ENCODE results near the gene KIF27. TPM values are rescaled to one million over a fixed set of nuclear protein-coding genes. Genes with fewer than 3 reads are reported as not detected.
"Not testable (repeated sequence)": the region's sequence is repeated elsewhere in the genome, so short reads cannot be mapped to it uniquely, and the experiment has no call there.

Gene KIF27
- total RNA-seq, 8 experiments from 2014 or later = 3.3 to 18.6 (median 8.8) TPM

GRCh38 chr9:83920469-83920926, 734 bp downstream of the KIF27 start:
- peak in 2 of 8 experiments; percentile 7 to 25 for ATAC-seq (replicated peaks in 6 of 8)
- 0 to 13% (median 3%) methylated on average over 4 to 15 of the region's 16 CpGs; no CpG with 5 or more reads in 2 of the 10 experiments for whole genome bisulfite sequencing, 10 experiments
- Histone ChIP-seq H3K4me3 (peak overlapping the region; percentile 69 to 94 (median 89)), H3K27ac (peak overlapping the region; percentile 90 to 95), H3K4me1 (replicated peaks in 1 of 2) (peaks cover 0 to 3% of the 10 kb centered on the region in 2 donors)
- in situ Hi-C loops (cut with MboI; ENCODE audit: low pct_unique_long_range_greater_than_20kb in 2 of 9, low sequenced_read_pairs in 9 of 9, unreplicated experiment in 9 of 9) = loop anchor here in 2 of 9 experiments (25.0 kb wide), 2 partner anchors 208 to 308 kb away; partner anchors contain the start of genes IDNK (in 1 of the 2) and UBQLN1 (in 1 of the 2)

- peaks cover 0 to 3% of the 10 kb centered on the region in 2 donors for H3K4me1 ChIP-seq (replicated peaks in 1 of 2)
- H3K4me3 ChIP-seq = no peak overlapping the region
- ATAC-seq (replicated peaks in 6 of 8) = no peak
- no peak overlapping the region for H3K27ac ChIP-seq
- WGBS, 10 experiments = 100% methylated on average over 1 of the region's 1 CpG; no CpG with 5 or more reads in 2 of the 10 experiments
- in situ Hi-C loops (cut with MboI; ENCODE audit: low pct_unique_long_range_greater_than_20kb in 2 of 9, low sequenced_read_pairs in 9 of 9, unreplicated experiment in 9 of 9) = loop anchor here in 2 of 9 experiments (25.0 kb wide), 2 partner anchors 207 to 307 kb away; partner anchors contain the start of genes IDNK (in 1 of the 2) and UBQLN1 (in 1 of the 2)
Measured at GRCh38 chr9:83919111-83919510, 2.1 kb downstream of the KIF27 start.

- not testable (repeated sequence) for H3K4me1 ChIP-seq (replicated peaks in 1 of 2); H3K27ac ChIP-seq; H3K4me3 ChIP-seq
- WGBS, 10 experiments = 0 to 50% (median 17%) methylated on average over 1 to 3 of the region's 3 CpGs; no CpG with 5 or more reads in 3 of the 10 experiments
- peak in 4 of 8 experiments; percentile 27 to 61 (median 55) for ATAC-seq (replicated peaks in 6 of 8)
- in situ Hi-C loops (cut with MboI; ENCODE audit: low pct_unique_long_range_greater_than_20kb in 2 of 9, low sequenced_read_pairs in 9 of 9, unreplicated experiment in 9 of 9) = loop anchor here in 2 of 9 experiments (25.0 kb wide), 2 partner anchors 200 to 300 kb away; partner anchors contain the start of genes IDNK (in 1 of the 2) and UBQLN1 (in 1 of the 2)
Measured at GRCh38 chr9:83912194-83912593, 9.0 kb downstream of the KIF27 start.

- H3K4me1 ChIP-seq (replicated peaks in 1 of 2) = no peaks in the 10 kb centered on the region
- no peak overlapping the region for H3K27ac ChIP-seq
- H3K4me3 ChIP-seq = no peak overlapping the region
- ATAC-seq (replicated peaks in 6 of 8) = no peak
- in situ Hi-C loops (cut with MboI; ENCODE audit: low pct_unique_long_range_greater_than_20kb in 2 of 9, low sequenced_read_pairs in 9 of 9, unreplicated experiment in 9 of 9) = loop anchor here in 2 of 9 experiments (25.0 kb wide), 2 partner anchors 194 to 294 kb away; partner anchors contain the start of genes IDNK (in 1 of the 2) and UBQLN1 (in 1 of the 2)
Measured at GRCh38 chr9:83906144-83906543, 15.1 kb downstream of the KIF27 start.

GRCh38 chr9:83900615-83901014, 20.6 kb downstream of the KIF27 start:
- WGBS, 10 experiments = 57 to 100% (median 78%) methylated on average over 1 to 3 of the region's 5 CpGs; no CpG with 5 or more reads in 6 of the 10 experiments
- in situ Hi-C loops (cut with MboI; ENCODE audit: low pct_unique_long_range_greater_than_20kb in 2 of 9, low sequenced_read_pairs in 9 of 9, unreplicated experiment in 9 of 9) = loop anchor here in 2 of 9 experiments (25.0 kb wide), 2 partner anchors 188 to 288 kb away; partner anchors contain the start of genes IDNK (in 1 of the 2) and UBQLN1 (in 1 of the 2)

GRCh38 chr9:83894301-83894700, 26.9 kb downstream of the KIF27 start:
- 75 to 100% (median 92%) methylated on average over 1 to 2 of the region's 2 CpGs; no CpG with 5 or more reads in 4 of the 10 experiments for WGBS, 10 experiments

More at GRCh38 chr9:83900615-83901014, 20.6 kb downstream of the KIF27 start:
- not testable (repeated sequence) for H3K27ac ChIP-seq; H3K4me3 ChIP-seq; ATAC-seq (replicated peaks in 6 of 8); H3K4me1 ChIP-seq (replicated peaks in 1 of 2)

DNA sequence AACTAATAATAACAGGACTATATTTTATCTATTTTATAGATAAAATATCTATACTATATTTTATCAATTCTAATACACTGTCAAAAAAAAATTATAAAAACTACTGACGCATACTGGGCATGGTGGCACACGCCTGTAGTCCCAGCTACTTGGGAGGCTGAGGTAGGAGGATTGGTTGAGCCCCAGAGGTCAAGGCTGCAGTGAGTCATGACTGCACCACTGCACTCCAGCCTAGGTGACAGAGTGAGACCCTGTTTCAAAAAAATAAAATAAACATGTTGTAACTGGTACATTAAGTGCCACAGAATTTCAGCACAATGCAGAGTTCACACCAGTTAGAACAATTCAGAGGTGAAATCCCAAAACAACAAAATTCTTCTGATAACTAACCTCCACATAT, 34.7 kb downstream of the KIF27 start:
- in situ Hi-C loops (cut with MboI; ENCODE audit: low pct_unique_long_range_greater_than_20kb in 2 of 9, low sequenced_read_pairs in 9 of 9, unreplicated experiment in 9 of 9); H3K4me1 ChIP-seq (replicated peaks in 1 of 2); ATAC-seq (replicated peaks in 6 of 8); H3K27ac ChIP-seq; H3K4me3 ChIP-seq: not testable (repeated sequence)
- WGBS, 10 experiments = 88 to 100% (median 93%) methylated on average over 1 to 2 of the region's 2 CpGs; no CpG with 5 or more reads in 7 of the 10 experiments

More at GRCh38 chr9:83894301-83894700, 26.9 kb downstream of the KIF27 start:
- ATAC-seq (replicated peaks in 6 of 8); H3K27ac ChIP-seq; H3K4me1 ChIP-seq (replicated peaks in 1 of 2); in situ Hi-C loops (cut with MboI; ENCODE audit: low pct_unique_long_range_greater_than_20kb in 2 of 9, low sequenced_read_pairs in 9 of 9, unreplicated experiment in 9 of 9); H3K4me3 ChIP-seq: not testable (repeated sequence)

- in situ Hi-C loops (cut with MboI; ENCODE audit: low pct_unique_long_range_greater_than_20kb in 2 of 9, low sequenced_read_pairs in 9 of 9, unreplicated experiment in 9 of 9); H3K4me3 ChIP-seq; H3K27ac ChIP-seq; H3K4me1 ChIP-seq (replicated peaks in 1 of 2): not testable (repeated sequence)
- WGBS, 10 experiments = 19 to 100% (median 71%) methylated on average over 1 to 3 of the region's 3 CpGs; no CpG with 5 or more reads in 3 of the 10 experiments
- peak in 4 of 8 experiments; percentile 21 to 93 (median 57) for ATAC-seq (replicated peaks in 6 of 8)
Measured at GRCh38 chr9:83885559-83886240, 35.5 kb downstream of the KIF27 start.

DNA sequence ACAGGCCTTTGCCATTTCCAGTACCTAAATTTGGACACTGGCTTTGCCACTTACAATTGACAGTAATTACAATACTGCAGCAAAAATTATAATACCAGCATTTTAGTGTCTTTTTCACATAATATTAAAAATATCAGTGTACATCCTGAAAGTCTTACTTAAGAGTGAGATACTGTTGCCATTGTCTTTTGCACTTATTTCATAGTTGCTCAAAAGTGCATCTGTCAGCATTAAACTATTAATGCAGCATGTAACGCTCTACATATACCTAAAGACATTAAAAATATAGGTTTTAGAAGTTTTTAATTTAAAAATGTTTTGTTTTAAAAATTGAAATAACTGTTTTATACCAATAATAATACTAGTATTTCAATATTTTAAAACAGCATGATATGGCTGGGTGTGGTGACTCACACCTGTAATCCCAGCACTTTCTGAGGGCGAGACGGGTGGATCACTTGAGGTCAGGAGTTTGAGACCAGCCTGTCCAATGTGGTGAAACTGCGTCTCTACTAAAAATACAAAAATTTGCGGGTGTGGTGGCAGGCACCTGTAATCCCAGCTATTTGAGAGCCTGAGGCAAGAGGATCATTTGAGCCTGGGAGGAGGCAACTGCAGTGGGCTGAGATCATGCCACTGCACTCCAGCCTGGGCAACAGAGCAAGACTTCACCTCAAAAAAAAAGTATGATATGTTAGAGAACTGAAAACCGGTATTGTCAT, 39.4 kb downstream of the KIF27 start:
- ATAC-seq (replicated peaks in 6 of 8); H3K27ac ChIP-seq; H3K4me3 ChIP-seq; H3K4me1 ChIP-seq (replicated peaks in 1 of 2); in situ Hi-C loops (cut with MboI; ENCODE audit: low pct_unique_long_range_greater_than_20kb in 2 of 9, low sequenced_read_pairs in 9 of 9, unreplicated experiment in 9 of 9): not testable (repeated sequence)
- 80 to 100% (median 90%) methylated on average over 1 to 3 of the region's 6 CpGs; no CpG with 5 or more reads in 5 of the 10 experiments for WGBS, 10 experiments

DNA sequence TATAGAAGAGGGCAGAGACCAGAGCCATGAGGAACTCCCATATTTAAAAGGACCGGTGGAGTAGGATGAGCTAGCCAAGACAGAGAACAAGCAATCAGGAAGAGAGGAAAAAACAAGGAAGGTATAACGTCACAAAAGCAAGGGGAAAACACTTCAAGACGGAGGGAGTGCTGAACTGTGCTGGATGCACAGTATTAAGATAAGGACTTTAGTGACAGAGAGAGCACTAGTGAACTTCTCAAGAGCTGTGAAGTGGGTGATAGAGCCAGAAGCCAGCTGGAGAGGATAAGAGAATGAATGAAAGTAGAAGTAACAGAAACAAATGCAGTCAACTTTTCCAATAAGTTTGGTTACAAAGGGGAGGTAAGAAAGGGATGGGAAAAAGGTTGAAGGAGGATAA, 45.7 kb downstream of the KIF27 start:
- H3K27ac ChIP-seq; H3K4me1 ChIP-seq (replicated peaks in 1 of 2); H3K4me3 ChIP-seq; in situ Hi-C loops (cut with MboI; ENCODE audit: low pct_unique_long_range_greater_than_20kb in 2 of 9, low sequenced_read_pairs in 9 of 9, unreplicated experiment in 9 of 9); ATAC-seq (replicated peaks in 6 of 8): not testable (repeated sequence)
- WGBS, 10 experiments = 66 to 100% (median 95%) methylated on average over 1 to 3 of the region's 3 CpGs

DNA sequence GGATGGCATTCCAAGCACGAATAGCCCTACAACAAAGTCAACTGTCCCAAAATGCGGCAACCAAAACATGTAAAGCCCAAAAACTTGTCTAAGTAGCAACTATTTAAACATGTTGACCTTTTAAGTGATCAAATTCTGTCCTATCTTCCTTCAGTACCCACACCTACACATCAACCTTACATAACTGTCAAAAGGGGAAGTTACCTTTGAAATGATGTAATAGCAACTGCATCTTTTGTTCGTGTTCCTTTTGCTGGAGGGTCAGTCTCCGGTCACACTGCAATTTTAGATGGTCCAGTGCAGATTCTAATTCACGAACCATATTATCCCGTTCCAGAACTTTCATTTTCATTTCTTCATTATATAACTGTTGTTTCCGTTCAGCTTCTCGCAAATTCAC, 71.3 kb downstream of the KIF27 start:
- in situ Hi-C loops (cut with MboI; ENCODE audit: low pct_unique_long_range_greater_than_20kb in 2 of 9, low sequenced_read_pairs in 9 of 9, unreplicated experiment in 9 of 9); H3K27ac ChIP-seq; H3K4me3 ChIP-seq; ATAC-seq (replicated peaks in 6 of 8); H3K4me1 ChIP-seq (replicated peaks in 1 of 2): not testable (repeated sequence)
- whole genome bisulfite sequencing, 10 experiments = 83 to 92% (median 86%) methylated on average over 1 to 2 of the region's 8 CpGs; no CpG with 5 or more reads in 7 of the 10 experiments

DNA sequence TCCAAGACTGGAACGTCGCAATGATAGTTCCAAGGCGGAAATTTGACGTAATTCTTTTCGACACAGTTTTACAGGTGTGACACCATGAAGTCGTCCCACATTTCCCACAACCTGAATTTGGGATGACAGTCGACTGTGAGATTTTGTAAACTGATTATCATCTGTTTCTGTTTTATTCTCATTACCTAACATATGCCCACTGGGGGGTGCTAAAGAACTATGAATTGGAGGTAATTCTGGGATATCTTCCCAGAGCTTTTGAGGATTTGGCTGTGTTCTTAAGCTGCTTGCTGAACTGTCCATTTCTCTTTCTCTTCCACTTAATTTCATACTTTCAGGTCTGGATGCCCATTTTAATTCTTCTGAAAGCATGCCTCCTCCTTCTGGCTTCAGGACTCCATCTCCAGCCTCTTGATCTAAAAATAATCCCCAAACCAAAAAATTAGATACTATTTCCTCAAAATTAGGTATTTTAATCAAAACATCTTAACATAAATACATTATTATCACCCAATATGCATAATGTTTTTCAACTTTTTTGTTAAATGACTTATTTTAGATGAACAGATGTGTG, 84.1 kb downstream of the KIF27 start:
- WGBS, 10 experiments = 0% methylated on average over 1 of the region's 7 CpGs; no CpG with 5 or more reads in 9 of the 10 experiments
- ATAC-seq (replicated peaks in 6 of 8) = peak in 4 of 8 experiments; percentile 49 to 59 (median 54)
- in situ Hi-C loops (cut with MboI; ENCODE audit: low pct_unique_long_range_greater_than_20kb in 2 of 9, low sequenced_read_pairs in 9 of 9, unreplicated experiment in 9 of 9); H3K4me1 ChIP-seq (replicated peaks in 1 of 2); H3K27ac ChIP-seq; H3K4me3 ChIP-seq: not testable (repeated sequence)
